ENCODE results near the gene FABP7. TPM values are rescaled to one million over a fixed set of nuclear protein-coding genes. Genes with fewer than 3 reads are reported as not detected.

Gene FABP7
- total RNA-seq, 3 donors from 2014 or later (not counting 1 experiment from before 2014, with no cell fraction given): not detected

DNA sequence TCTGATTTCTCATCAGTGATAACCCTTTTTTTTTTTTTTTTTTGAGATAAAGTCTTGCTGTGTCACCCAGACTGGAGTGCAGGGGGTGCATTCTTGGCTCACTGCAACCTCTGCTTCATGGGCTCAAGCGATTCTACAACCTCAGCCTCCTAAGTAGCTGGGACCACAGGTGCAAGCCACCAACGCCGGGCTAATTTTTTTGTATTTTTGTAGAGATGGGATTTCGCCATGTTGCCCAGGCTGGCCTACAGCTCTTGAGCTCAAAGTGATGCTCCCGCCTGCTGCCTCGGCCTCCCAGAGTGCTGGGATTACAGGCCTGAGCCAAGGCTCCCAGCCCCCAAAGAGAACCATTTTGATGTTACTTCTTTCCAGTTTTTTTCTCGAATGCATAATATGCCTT lies 2.2 kb downstream of the FABP7 start:
- no peaks in the 10 kb centered on the region for H3K36me3 Mint-ChIP-seq
- no peak for DNase-seq
- intact Hi-C loops (cut with micrococcal nuclease): no loop called here
- no peak overlapping the region for H3K27ac ChIP-seq (ENCODE audit: low read length)
- TF ChIP-seq, protein P1, sequence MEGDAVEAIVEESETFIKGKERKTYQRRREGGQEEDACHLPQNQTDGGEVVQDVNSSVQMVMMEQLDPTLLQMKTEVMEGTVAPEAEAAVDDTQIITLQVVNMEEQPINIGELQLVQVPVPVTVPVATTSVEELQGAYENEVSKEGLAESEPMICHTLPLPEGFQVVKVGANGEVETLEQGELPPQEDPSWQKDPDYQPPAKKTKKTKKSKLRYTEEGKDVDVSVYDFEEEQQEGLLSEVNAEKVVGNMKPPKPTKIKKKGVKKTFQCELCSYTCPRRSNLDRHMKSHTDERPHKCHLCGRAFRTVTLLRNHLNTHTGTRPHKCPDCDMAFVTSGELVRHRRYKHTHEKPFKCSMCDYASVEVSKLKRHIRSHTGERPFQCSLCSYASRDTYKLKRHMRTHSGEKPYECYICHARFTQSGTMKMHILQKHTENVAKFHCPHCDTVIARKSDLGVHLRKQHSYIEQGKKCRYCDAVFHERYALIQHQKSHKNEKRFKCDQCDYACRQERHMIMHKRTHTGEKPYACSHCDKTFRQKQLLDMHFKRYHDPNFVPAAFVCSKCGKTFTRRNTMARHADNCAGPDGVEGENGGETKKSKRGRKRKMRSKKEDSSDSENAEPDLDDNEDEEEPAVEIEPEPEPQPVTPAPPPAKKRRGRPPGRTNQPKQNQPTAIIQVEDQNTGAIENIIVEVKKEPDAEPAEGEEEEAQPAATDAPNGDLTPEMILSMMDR (IDR thresholded peaks at IDR 0.05): no peak
- no peak overlapping the region for H3K4me3 ChIP-seq (ENCODE audit: low read length)
- H3K4me1 Mint-ChIP-seq: no peaks in the 10 kb centered on the region
- H3K27ac Mint-ChIP-seq: no peak overlapping the region
- H3K36me3 ChIP-seq (ENCODE audit: control insufficient read depth, insufficient read depth, low read length): no peaks in the 10 kb centered on the region
- H3K9me3 ChIP-seq (ENCODE audit: control insufficient read depth, insufficient read depth, low read length): no peaks in the 10 kb centered on the region
- H3K4me1 ChIP-seq (ENCODE audit: control insufficient read depth, insufficient read depth, low read length): no peaks in the 10 kb centered on the region
- H3K27me3 ChIP-seq (ENCODE audit: control insufficient read depth, insufficient read depth, low read length): no peaks in the 10 kb centered on the region
- no peaks in the 10 kb centered on the region for H3K9me3 Mint-ChIP-seq
- no peak overlapping the region for H3K4me3 Mint-ChIP-seq
- 91% methylated on average over 6 of the region's 7 CpGs for WGBS (ENCODE audit: insufficient coverage)
- ATAC-seq: no peak
- H3K27me3 Mint-ChIP-seq (ENCODE audit: low read depth in 2 of 2): peaks cover 25 to 28% of the 10 kb centered on the region in 2 donors

DNA sequence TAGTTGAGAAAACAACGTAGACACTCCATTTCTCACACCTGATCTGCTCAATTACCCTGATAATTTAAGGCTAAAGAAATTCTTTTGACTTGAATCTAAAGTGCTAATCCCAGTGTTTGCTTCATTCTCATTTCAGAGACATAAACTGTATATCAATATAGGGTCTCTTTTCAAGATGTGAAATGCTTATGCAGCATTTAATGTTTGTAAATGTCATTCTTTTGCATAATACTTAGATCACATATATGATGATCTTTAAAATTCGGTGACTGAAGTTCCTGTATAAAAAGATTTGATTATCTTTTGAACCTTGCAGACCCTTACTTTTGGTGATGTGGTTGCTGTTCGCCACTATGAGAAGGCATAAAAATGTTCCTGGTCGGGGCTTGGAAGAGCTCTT lies 3.9 kb downstream of the FABP7 start:
- Mint-ChIP-seq H3K9me3 (no peaks in the 10 kb centered on the region), H3K4me1 (no peaks in the 10 kb centered on the region), H3K4me3 (no peak overlapping the region), H3K27ac (no peak overlapping the region), H3K36me3 (no peaks in the 10 kb centered on the region), H3K27me3 (ENCODE audit: low read depth in 2 of 2) (peaks cover 36 to 42% of the 10 kb centered on the region in 2 donors)
- Histone ChIP-seq H3K27me3 (ENCODE audit: control insufficient read depth, insufficient read depth, low read length) (no peaks in the 10 kb centered on the region), H3K4me3 (ENCODE audit: low read length) (no peak overlapping the region), H3K9me3 (ENCODE audit: control insufficient read depth, insufficient read depth, low read length) (no peaks in the 10 kb centered on the region), H3K27ac (ENCODE audit: low read length) (no peak overlapping the region), H3K4me1 (ENCODE audit: control insufficient read depth, insufficient read depth, low read length) (no peaks in the 10 kb centered on the region), H3K36me3 (ENCODE audit: control insufficient read depth, insufficient read depth, low read length) (no peaks in the 10 kb centered on the region)
- WGBS (ENCODE audit: insufficient coverage): 71% methylated on average over 4 of the region's 4 CpGs
- TF ChIP-seq, protein P1 (IDR thresholded peaks at IDR 0.05): no peak
- ATAC-seq (no peak), DNase-seq (no peak)
- intact Hi-C loops (cut with micrococcal nuclease): no loop called here

GRCh38 chr6:122785891-122786290 lies 6.4 kb downstream of the FABP7 start:
- DNase-seq: no peak
- H3K4me3 ChIP-seq (ENCODE audit: low read length): no peak overlapping the region
- no CpG with 5 or more reads among the region's 1 CpG for WGBS (ENCODE audit: insufficient coverage)
- Mint-ChIP-seq H3K27me3 (ENCODE audit: low read depth in 2 of 2) (peaks cover 34 to 45% of the 10 kb centered on the region in 2 donors), H3K36me3 (no peaks in the 10 kb centered on the region), H3K4me1 (peaks cover 19 to 20% of the 10 kb centered on the region in 2 donors), H3K4me3 (no peak overlapping the region), H3K9me3 (no peaks in the 10 kb centered on the region), H3K27ac (no peak overlapping the region)
- TF ChIP-seq, protein P1 (IDR thresholded peaks at IDR 0.05): no peak
- no peaks in the 10 kb centered on the region for H3K36me3 ChIP-seq (ENCODE audit: control insufficient read depth, insufficient read depth, low read length)
- H3K27me3 ChIP-seq (ENCODE audit: control insufficient read depth, insufficient read depth, low read length): no peaks in the 10 kb centered on the region
- intact Hi-C loops (cut with micrococcal nuclease): no loop called here
- H3K27ac ChIP-seq (ENCODE audit: low read length): no peak overlapping the region
- H3K4me1 ChIP-seq (ENCODE audit: control insufficient read depth, insufficient read depth, low read length): peaks cover 10% of the 10 kb centered on the region
- H3K9me3 ChIP-seq (ENCODE audit: control insufficient read depth, insufficient read depth, low read length): no peaks in the 10 kb centered on the region
- no peak for ATAC-seq

DNA sequence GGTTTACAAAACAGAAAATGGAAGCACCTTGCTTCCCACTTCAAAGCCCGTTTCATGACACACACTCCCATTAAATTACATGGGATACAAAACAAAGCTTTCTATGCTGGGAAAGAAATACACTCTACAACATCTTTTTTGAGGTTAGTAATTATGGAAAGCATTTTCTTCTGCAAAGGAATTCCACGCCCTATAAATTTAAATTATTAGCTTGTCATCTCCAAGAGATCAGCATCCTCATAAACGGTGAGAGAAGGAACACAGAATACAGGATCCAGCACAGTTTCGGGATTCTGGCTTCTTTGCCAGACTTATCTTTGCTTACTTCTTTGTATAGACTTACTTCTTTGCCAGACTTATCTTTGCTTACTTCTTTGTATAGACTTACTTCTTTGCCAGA lies 8.2 kb downstream of the FABP7 start:
- TF ChIP-seq, protein P1 (IDR thresholded peaks at IDR 0.05): no peak
- H3K36me3 ChIP-seq (ENCODE audit: control insufficient read depth, insufficient read depth, low read length): no peaks in the 10 kb centered on the region
- no peak overlapping the region for H3K4me3 Mint-ChIP-seq
- peaks cover 10% of the 10 kb centered on the region for H3K4me1 ChIP-seq (ENCODE audit: control insufficient read depth, insufficient read depth, low read length)
- no peaks in the 10 kb centered on the region for H3K9me3 Mint-ChIP-seq
- intact Hi-C loops (cut with micrococcal nuclease): no loop called here
- no peak overlapping the region for H3K27ac Mint-ChIP-seq
- DNase-seq (no peak), ATAC-seq (no peak)
- 82% methylated on average over 3 of the region's 4 CpGs for WGBS (ENCODE audit: insufficient coverage)
- no peak overlapping the region for H3K4me3 ChIP-seq (ENCODE audit: low read length)
- no peak overlapping the region for H3K27ac ChIP-seq (ENCODE audit: low read length)
- H3K9me3 ChIP-seq (ENCODE audit: control insufficient read depth, insufficient read depth, low read length): no peaks in the 10 kb centered on the region
- H3K4me1 Mint-ChIP-seq: peaks cover 22 to 24% of the 10 kb centered on the region in 2 donors
- no peaks in the 10 kb centered on the region for H3K27me3 ChIP-seq (ENCODE audit: control insufficient read depth, insufficient read depth, low read length)
- H3K27me3 Mint-ChIP-seq (ENCODE audit: low read depth in 2 of 2): peaks cover 41 to 56% of the 10 kb centered on the region in 2 donors
- no peaks in the 10 kb centered on the region for H3K36me3 Mint-ChIP-seq
